A549 treated with AZD9567 at 1 μM for 4 hours (cell line): ENCODE results near the gene PGR. TPM values are rescaled to one million over a fixed set of nuclear protein-coding genes. Genes with fewer than 3 reads are reported as not detected.

Experiments used
- total RNA-seq: library from RNA; stranded (reverse); fragments of 200-300 nt; extraction: Qiagen RNA extraction; gene quantifications from 5 replicates; pipeline ENCODE4 v1.2.3, GENCODE V29; 2022; ENCODE audit not compliant: insufficient read depth

PGR gene
- total RNA-seq, result not detected in 5 replicates

DNA sequence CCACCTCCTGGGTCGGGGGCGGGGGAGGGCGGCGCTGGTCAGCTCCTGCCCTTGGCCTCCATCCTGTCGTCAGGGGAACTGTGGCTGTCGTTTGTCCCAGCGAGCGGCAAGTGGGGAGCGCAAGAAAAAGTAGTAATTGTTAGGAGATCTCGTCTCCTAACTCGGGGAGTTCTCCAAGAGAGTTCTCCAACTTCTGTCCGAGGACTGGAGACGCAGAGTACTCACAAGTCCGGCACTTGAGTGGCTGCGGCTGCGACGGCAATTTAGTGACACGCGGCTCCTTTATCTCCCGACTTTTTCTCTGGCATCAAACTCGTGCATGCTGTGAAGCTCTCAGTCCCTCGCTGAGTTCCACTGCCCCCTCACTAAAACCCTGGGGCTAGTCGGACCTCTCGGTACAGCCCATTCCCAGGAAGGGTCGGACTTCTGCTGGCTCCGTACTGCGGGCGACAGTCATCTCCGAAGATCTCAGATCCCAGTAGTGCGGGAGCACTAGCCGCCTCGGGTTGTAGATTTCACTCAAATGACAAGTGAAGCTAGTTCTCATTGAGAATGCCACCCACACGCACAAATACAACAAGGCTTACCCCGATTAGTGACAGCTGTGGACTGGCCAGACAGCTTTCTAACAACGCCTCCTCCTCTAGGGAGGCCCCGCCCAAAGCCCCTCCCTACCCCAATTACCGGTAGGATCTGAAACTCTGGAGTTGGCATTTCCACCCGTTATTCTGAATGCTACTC is at the start of gene PGR:
TSS of gene PGR (minus strand) at position 611 of the 741 bp plus-strand sequence. CDS start 743 bp downstream, outside the sequence.

